K562 (cell line): ENCODE data around the gene EVA1B. TPM values are rescaled to one million over a fixed set of nuclear protein-coding genes. Genes with fewer than 3 reads are reported as not detected.

ENCODE experiments used
- DNMT1 ChIP-seq: fragments of 450-650 bp; IDR thresholded peaks from 2 replicates; pipeline ENCODE4 v1.6.1; 2016; ENCODE audit warnings: antibody characterized with exemption, mild to moderate bottlenecking
- ELF4 ChIP-seq: fragments of 450-650 bp; formaldehyde crosslinking; IDR thresholded peaks from 2 replicates; pipeline ENCODE4 v1.4.0; 2022; ENCODE audit warnings: missing genetic modification characterization
- ESRRB ChIP-seq: fragments of 250-450 bp; sonication (Bioruptor Pico); IDR thresholded peaks from 2 replicates; pipeline ENCODE4 v1.5.0; 2020; ENCODE audit warnings: mild to moderate bottlenecking, moderate library complexity, borderline replicate concordance
- MAZ ChIP-seq, 2 experiments: fragments of 450-650 bp in 1 of 2; sonication (generic) in 1 of 2; formaldehyde crosslinking; IDR thresholded peaks in 1 of 2; conservative IDR thresholded peaks in 1 of 2; 2 replicates each; pipeline versions ENCODE4 v1.4.0 to v1.5.0; 2020; ENCODE audit warnings: mild to moderate bottlenecking in 1 of 2, missing genetic modification reagents in 1 of 2
- NR1H2 ChIP-seq: sonication (generic); formaldehyde crosslinking; IDR thresholded peaks from 2 replicates; pipeline ENCODE4 v1.4.0; 2020; ENCODE audit warnings: mild to moderate bottlenecking, missing genetic modification reagents
- POLR2AphosphoS5 ChIP-seq: IDR thresholded peaks from 2 replicates; pipeline ENCODE4 v1.6.1; 2011; ENCODE audit warnings: mild to moderate bottlenecking, low read depth, low read length, moderate library complexity; ENCODE audit not compliant: control insufficient read depth, insufficient read depth
- SIRT6 ChIP-seq: IDR thresholded peaks from one replicate; pipeline ENCODE4 v1.6.1; 2012; ENCODE audit warnings: low read depth, mild to moderate bottlenecking, control low read depth, inconsistent platforms, low read length, moderate library complexity
- TOE1 ChIP-seq, 2 experiments: fragments of 450-650 bp in 1 of 2; sonication (generic) in 1 of 2; formaldehyde crosslinking in 1 of 2; IDR thresholded peaks; 2 replicates each; pipeline versions ENCODE4 v1.7.1 to v1.8.0; 2016 to 2022; ENCODE audit warnings: borderline replicate concordance in 2 of 2, mild to moderate bottlenecking in 2 of 2, antibody characterized with exemption in 1 of 2, inconsistent platforms in 1 of 2, low read depth in 1 of 2, missing genetic modification reagents in 1 of 2, moderate library complexity in 1 of 2
- ZNF175 ChIP-seq: fragments of 200-800 bp; sonication (Bioruptor generic); IDR thresholded peaks from 2 replicates; pipeline ENCODE4 v1.6.1; 2016; ENCODE audit warnings: low read depth, mild to moderate bottlenecking, missing genetic modification characterization, missing compliant biosample characterization
- ZNF263 ChIP-seq: sonication (generic); formaldehyde crosslinking; IDR thresholded peaks from 2 replicates; pipeline ENCODE4 v1.8.0; 2022; ENCODE audit warnings: mild to moderate bottlenecking, missing genetic modification reagents, borderline replicate concordance
- ZNF408 ChIP-seq: fragments of 250-450 bp; sonication (Bioruptor Pico); IDR thresholded peaks from 2 replicates; pipeline ENCODE4 v1.4.0; 2020; ENCODE audit warnings: low read depth, mild to moderate bottlenecking, moderate library complexity
- polyA plus RNA-seq, 8 experiments: library from polyadenylated mRNA; depleted of rRNA in 4 of 8; stranded (reverse) in 5 of 8; unstranded in 3 of 8; fragments of >200 nt; fragmentation: Nextera tagmentation in 2 of 8; fragmentation: Illumina TruSeq in 1 of 8; extraction: Ambion mirVana in 2 of 8; extraction: Trizol in 1 of 8; gene quantifications; 2 replicates each; pipeline versions ENCODE4 v1.2.1 to v1.2.3, GENCODE V29; 2011 to 2014; ENCODE audit warnings: inconsistent platforms in 1 of 8, missing spikeins in 1 of 8
- total RNA-seq, 7 experiments: library from RNA; depleted of rRNA in 6 of 7; stranded (reverse); fragments of >200 nt in 6 of 7; fragmentation: Illumina TruSeq in 2 of 7; extraction: Trizol in 2 of 7; gene quantifications; 2 replicates each; pipeline versions ENCODE4 v1.2.1 to v1.2.3, GENCODE V29; 2011 to 2021; ENCODE audit warnings: low replicate concordance in 1 of 7
- TF ChIP-seq, protein P1 (sequence below): sonication (generic); formaldehyde crosslinking; IDR thresholded peaks from 2 replicates; pipeline ENCODE4 v1.8.1; 2022; ENCODE audit warnings: missing genetic modification reagents
- TF ChIP-seq, protein P2 (sequence below): fragments of 250-450 bp; sonication (Bioruptor Pico); IDR thresholded peaks from 2 replicates; pipeline ENCODE4 v1.4.0; 2020; ENCODE audit warnings: borderline replicate concordance
- TF ChIP-seq, protein P3 (sequence below): fragments of 450-650 bp; formaldehyde crosslinking; IDR thresholded peaks from 2 replicates; pipeline ENCODE4 v1.4.0; 2020; ENCODE audit warnings: mild to moderate bottlenecking, moderate library complexity
- TF ChIP-seq, protein P4 (sequence below): sonication (generic); formaldehyde crosslinking; IDR thresholded peaks from 2 replicates; pipeline ENCODE4 v1.8.1; 2023; ENCODE audit warnings: mild to moderate bottlenecking, missing genetic modification reagents
- TF ChIP-seq, protein P5 (sequence below), 2 experiments: fragments of 450-650 bp; IDR thresholded peaks; 2 replicates each; pipeline ENCODE4 v1.6.1; 2018; ENCODE audit warnings: mild to moderate bottlenecking in 2 of 2, low read depth in 1 of 2; ENCODE audit not compliant: partially characterized antibody in 2 of 2

EVA1B gene
- total and polyA plus RNA-seq, 9 of the 15 experiments (the other 6 are each of a cell fraction or from before 2014, with no cell fraction given) = 0.08 to 65.7 (median 2.4) TPM

DNA sequence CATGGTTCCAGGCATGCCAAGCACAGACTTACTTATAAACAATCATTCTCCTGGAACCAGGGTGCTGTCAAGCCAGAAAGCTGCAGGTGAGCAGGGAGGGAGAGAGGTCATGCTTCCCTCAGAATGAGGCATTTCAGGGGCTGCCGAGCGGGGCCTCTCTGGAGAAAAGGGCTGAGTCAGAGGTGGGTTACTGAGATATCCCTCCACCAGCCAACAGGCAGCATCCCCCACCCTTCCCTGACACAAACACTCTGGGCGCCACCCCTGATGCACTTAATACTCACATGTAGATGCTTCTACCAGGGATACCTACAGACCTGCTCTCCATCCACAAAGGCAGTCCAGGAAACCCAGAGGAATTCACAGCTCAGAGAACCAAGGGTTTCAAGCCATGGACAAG lies 49.2 kb upstream of the EVA1B start (continued):
- TF ChIP-seq, protein P1, sequence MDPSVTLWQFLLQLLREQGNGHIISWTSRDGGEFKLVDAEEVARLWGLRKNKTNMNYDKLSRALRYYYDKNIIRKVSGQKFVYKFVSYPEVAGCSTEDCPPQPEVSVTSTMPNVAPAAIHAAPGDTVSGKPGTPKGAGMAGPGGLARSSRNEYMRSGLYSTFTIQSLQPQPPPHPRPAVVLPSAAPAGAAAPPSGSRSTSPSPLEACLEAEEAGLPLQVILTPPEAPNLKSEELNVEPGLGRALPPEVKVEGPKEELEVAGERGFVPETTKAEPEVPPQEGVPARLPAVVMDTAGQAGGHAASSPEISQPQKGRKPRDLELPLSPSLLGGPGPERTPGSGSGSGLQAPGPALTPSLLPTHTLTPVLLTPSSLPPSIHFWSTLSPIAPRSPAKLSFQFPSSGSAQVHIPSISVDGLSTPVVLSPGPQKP (CRISPR knock-in tag) = no peak
- TF ChIP-seq ZNF175 (CRISPR knock-in tag) (no peak; the same call in 1 of the 2 replicates), ESRRB (CRISPR knock-in tag) (no peak), POLR2AphosphoS5 (peak; percentile 35; the same call in 1 of the 2 replicates), DNMT1 (no peak), ELF4 (CRISPR knock-in tag) (no peak), SIRT6 (no peak), ZNF408 (CRISPR knock-in tag) (no peak), ZNF263 (0 out of 2 replicates have a peak, but pooled peaks have one; percentile 9), TOE1 (IDR thresholded peaks at IDR 0.05; ENCODE audit: borderline replicate concordance) (no peak), TOE1 (CRISPR knock-in tag; IDR thresholded peaks at IDR 0.05; ENCODE audit: borderline replicate concordance, low read depth) (no peak), NR1H2 (CRISPR knock-in tag) (no peak), MAZ (CRISPR knock-in tag; conservative IDR thresholded peaks at IDR 0.05 in 1 of 2, IDR thresholded peaks at IDR 0.05 in 1 of 2) (no peak; a peak in 1 of 4 replicates)
- TF ChIP-seq, protein P2, sequence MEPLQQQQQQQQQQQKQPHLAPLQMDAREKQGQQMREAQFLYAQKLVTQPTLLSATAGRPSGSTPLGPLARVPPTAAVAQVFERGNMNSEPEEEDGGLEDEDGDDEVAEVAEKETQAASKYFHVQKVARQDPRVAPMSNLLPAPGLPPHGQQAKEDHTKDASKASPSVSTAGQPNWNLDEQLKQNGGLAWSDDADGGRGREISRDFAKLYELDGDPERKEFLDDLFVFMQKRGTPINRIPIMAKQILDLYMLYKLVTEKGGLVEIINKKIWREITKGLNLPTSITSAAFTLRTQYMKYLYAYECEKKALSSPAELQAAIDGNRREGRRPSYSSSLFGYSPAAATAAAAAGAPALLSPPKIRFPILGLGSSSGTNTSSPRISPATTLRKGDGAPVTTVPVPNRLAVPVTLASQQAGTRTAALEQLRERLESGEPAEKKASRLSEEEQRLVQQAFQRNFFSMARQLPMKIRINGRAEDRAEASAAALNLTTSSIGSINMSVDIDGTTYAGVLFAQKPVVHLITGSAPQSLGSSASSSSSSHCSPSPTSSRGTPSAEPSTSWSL (CRISPR knock-in tag) = no peak
- TF ChIP-seq, protein P3, sequence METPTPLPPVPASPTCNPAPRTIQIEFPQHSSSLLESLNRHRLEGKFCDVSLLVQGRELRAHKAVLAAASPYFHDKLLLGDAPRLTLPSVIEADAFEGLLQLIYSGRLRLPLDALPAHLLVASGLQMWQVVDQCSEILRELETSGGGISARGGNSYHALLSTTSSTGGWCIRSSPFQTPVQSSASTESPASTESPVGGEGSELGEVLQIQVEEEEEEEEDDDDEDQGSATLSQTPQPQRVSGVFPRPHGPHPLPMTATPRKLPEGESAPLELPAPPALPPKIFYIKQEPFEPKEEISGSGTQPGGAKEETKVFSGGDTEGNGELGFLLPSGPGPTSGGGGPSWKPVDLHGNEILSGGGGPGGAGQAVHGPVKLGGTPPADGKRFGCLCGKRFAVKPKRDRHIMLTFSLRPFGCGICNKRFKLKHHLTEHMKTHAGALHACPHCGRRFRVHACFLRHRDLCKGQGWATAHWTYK = 0 out of 2 replicates have a peak, but pooled peaks have one; percentile 19
- TF ChIP-seq, protein P4, sequence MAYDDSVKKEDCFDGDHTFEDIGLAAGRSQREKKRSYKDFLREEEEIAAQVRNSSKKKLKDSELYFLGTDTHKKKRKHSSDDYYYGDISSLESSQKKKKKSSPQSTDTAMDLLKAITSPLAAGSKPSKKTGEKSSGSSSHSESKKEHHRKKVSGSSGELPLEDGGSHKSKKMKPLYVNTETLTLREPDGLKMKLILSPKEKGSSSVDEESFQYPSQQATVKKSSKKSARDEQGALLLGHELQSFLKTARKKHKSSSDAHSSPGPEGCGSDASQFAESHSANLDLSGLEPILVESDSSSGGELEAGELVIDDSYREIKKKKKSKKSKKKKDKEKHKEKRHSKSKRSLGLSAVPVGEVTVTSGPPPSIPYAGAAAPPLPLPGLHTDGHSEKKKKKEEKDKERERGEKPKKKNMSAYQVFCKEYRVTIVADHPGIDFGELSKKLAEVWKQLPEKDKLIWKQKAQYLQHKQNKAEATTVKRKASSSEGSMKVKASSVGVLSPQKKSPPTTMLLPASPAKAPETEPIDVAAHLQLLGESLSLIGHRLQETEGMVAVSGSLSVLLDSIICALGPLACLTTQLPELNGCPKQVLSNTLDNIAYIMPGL (CRISPR knock-in tag) = no peak
- TF ChIP-seq, protein P5, sequence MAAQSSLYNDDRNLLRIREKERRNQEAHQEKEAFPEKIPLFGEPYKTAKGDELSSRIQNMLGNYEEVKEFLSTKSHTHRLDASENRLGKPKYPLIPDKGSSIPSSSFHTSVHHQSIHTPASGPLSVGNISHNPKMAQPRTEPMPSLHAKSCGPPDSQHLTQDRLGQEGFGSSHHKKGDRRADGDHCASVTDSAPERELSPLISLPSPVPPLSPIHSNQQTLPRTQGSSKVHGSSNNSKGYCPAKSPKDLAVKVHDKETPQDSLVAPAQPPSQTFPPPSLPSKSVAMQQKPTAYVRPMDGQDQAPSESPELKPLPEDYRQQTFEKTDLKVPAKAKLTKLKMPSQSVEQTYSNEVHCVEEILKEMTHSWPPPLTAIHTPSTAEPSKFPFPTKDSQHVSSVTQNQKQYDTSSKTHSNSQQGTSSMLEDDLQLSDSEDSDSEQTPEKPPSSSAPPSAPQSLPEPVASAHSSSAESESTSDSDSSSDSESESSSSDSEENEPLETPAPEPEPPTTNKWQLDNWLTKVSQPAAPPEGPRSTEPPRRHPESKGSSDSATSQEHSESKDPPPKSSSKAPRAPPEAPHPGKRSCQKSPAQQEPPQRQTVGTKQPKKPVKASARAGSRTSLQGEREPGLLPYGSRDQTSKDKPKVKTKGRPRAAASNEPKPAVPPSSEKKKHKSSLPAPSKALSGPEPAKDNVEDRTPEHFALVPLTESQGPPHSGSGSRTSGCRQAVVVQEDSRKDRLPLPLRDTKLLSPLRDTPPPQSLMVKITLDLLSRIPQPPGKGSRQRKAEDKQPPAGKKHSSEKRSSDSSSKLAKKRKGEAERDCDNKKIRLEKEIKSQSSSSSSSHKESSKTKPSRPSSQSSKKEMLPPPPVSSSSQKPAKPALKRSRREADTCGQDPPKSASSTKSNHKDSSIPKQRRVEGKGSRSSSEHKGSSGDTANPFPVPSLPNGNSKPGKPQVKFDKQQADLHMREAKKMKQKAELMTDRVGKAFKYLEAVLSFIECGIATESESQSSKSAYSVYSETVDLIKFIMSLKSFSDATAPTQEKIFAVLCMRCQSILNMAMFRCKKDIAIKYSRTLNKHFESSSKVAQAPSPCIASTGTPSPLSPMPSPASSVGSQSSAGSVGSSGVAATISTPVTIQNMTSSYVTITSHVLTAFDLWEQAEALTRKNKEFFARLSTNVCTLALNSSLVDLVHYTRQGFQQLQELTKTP (IDR thresholded peaks at IDR 0.05; ENCODE audit: low read depth in 1 of 2, partially characterized antibody in 2 of 2) = no peak
